Ovary (tissue), 9 donors: ENCODE results near the gene MAGEB17. TPM values are rescaled to one million over a fixed set of nuclear protein-coding genes. Genes with fewer than 3 reads are reported as not detected.

Source experiments
- DNase-seq, 5 donors: peaks; one replicate each; pipeline ENCODE4 v3.0.0-alpha.2; 2019 to 2020
- H3K27ac ChIP-seq, 2 donors: fragments of 200-600 bp; one replicate each; pipeline versions ENCODE4 v1.5.1 to v1.8.0; 2019 to 2022
- H3K27me3 ChIP-seq: fragments of 200-600 bp; one replicate; pipeline ENCODE4 v1.8.0; 2022
- H3K36me3 ChIP-seq: fragments of 200-600 bp; sonication (generic); one replicate; pipeline ENCODE4 v1.5.1; 2019
- H3K4me1 ChIP-seq: one replicate; pipeline ENCODE4 v1.8.1; 2013; ENCODE audit warnings: mild to moderate bottlenecking, moderate library complexity; ENCODE audit not compliant: insufficient read depth
- H3K4me3 ChIP-seq: fragments of 200-600 bp; sonication (generic); one replicate; pipeline ENCODE4 v1.5.1; 2017
- H3K9me3 ChIP-seq, 2 donors: fragments of 200-600 bp in 1 of 2; sonication (generic) in 1 of 2; one replicate each; pipeline versions ENCODE4 v1.5.1 to v1.8.1; 2013 to 2019; ENCODE audit warnings: mild to moderate bottlenecking in 1 of 2, moderate library complexity in 1 of 2
- EP300 ChIP-seq: sonication (generic); formaldehyde crosslinking; IDR thresholded peaks from one replicate; pipeline ENCODE4 v1.6.1; 2017; ENCODE audit warnings: antibody characterized with exemption
- POLR2A ChIP-seq: fragments of 450-650 bp; IDR thresholded peaks from one replicate; pipeline ENCODE4 v1.6.1; 2017; ENCODE audit warnings: antibody characterized with exemption, mild to moderate bottlenecking, moderate library complexity
- WGBS, 3 donors: extraction: QIAGEN DNeasy Blood & Tissue Kit in 1 of 3; methylation state at CpG; one replicate each; pipeline versions ENCODE4 v1.1.5 to v1.1.7; 2013 to 2017; 5-methylcytosine and 5-hydroxymethylcytosine counted together
- intact Hi-C, 4 donors: fragments of 100-400 bp; cut with DNase I; formaldehyde crosslinking; loops; one replicate each; pipeline versions ENCODE4 v1.11.0 to v1.15.1; 2022 to 2023
- polyA plus RNA-seq, 2 donors: library from polyadenylated mRNA; stranded (reverse); fragments of 200-250 nt in 1 of 2; fragments of 350-450 nt in 1 of 2; fragmentation: Illumina TruSeq in 1 of 2; extraction: RNeasy Lipid Tissue Mini Kit (QIAGEN cat#74804) in 1 of 2; gene quantifications; one replicate each; pipeline ENCODE4 v1.2.3, GENCODE V29; 2013 to 2014
- total RNA-seq, 7 donors: library from RNA; depleted of rRNA in 2 of 7; stranded (reverse); fragments of >200 nt in 2 of 7; fragmentation: NEBNext Ultra II Directional in 3 of 7; extraction: Animal tissue kit (Norgen Biotek cat#: 25700) in 3 of 7; gene quantifications; one replicate each; pipeline versions ENCODE4 v1.1.0 to v1.2.4, GENCODE V29; 2016 to 2023
- TF ChIP-seq, protein P1 (sequence below), 3 donors: fragments of 450-650 bp in 2 of 3; fragments of 200-600 bp in 1 of 3; IDR thresholded peaks; one replicate each; pipeline versions ENCODE4 v1.5.1 to v1.8.0; 2016 to 2022; ENCODE audit warnings: antibody characterized with exemption in 3 of 3, mild to moderate bottlenecking in 1 of 3
- donor health status: DM: no; HTN: no; CAD: no; lungs with moderate emphysema.
- donor health status: DM: no; HTN: no; CAD: no.
- donor health status: Bipolar disorder and iron deficiency.
- donor health status: DM: yes; HTN: yes; CAD: no.
- donor health status: DM: no; HTN: no; CAD: no.
- donor health status: DM: yes; HTN: yes; CAD: no.

MAGEB17 gene
- total and polyA plus RNA-seq, 9 donors: 0.05 to 0.17 TPM; not detected in 7

DNA sequence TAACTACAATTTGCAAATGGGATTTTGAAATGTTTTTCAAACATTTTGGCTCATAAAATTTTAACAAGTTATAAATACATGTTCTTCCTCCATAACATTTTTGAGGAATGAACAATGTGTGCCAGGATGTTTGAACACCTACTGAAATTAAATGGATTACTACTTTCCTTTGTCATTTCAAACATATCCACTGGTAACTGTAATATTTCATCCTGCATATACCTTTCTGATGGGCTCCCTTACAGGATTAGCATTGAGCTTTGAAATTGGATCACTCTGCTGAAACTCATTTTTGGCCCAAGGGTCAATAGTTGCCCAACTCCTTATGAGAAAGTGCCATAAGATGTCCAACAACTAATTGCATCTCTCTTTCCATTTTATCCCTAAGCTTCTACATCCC, 26.3 kb upstream of the MAGEB17 start:
- H3K4me3 ChIP-seq: no peak overlapping the region
- H3K27me3 ChIP-seq: no peaks in the 10 kb centered on the region
- no peaks in the 10 kb centered on the region for H3K9me3 ChIP-seq
- TF ChIP-seq, protein P1, sequence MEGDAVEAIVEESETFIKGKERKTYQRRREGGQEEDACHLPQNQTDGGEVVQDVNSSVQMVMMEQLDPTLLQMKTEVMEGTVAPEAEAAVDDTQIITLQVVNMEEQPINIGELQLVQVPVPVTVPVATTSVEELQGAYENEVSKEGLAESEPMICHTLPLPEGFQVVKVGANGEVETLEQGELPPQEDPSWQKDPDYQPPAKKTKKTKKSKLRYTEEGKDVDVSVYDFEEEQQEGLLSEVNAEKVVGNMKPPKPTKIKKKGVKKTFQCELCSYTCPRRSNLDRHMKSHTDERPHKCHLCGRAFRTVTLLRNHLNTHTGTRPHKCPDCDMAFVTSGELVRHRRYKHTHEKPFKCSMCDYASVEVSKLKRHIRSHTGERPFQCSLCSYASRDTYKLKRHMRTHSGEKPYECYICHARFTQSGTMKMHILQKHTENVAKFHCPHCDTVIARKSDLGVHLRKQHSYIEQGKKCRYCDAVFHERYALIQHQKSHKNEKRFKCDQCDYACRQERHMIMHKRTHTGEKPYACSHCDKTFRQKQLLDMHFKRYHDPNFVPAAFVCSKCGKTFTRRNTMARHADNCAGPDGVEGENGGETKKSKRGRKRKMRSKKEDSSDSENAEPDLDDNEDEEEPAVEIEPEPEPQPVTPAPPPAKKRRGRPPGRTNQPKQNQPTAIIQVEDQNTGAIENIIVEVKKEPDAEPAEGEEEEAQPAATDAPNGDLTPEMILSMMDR (IDR thresholded peaks at IDR 0.05): no peak
- TF ChIP-seq POLR2A (no peak), EP300 (no peak)
- intact Hi-C loops: no loop called here
- DNase-seq: no peak
- H3K27ac ChIP-seq: no peak overlapping the region
- no peaks in the 10 kb centered on the region for H3K36me3 ChIP-seq
- H3K4me1 ChIP-seq: no peaks in the 10 kb centered on the region

DNA sequence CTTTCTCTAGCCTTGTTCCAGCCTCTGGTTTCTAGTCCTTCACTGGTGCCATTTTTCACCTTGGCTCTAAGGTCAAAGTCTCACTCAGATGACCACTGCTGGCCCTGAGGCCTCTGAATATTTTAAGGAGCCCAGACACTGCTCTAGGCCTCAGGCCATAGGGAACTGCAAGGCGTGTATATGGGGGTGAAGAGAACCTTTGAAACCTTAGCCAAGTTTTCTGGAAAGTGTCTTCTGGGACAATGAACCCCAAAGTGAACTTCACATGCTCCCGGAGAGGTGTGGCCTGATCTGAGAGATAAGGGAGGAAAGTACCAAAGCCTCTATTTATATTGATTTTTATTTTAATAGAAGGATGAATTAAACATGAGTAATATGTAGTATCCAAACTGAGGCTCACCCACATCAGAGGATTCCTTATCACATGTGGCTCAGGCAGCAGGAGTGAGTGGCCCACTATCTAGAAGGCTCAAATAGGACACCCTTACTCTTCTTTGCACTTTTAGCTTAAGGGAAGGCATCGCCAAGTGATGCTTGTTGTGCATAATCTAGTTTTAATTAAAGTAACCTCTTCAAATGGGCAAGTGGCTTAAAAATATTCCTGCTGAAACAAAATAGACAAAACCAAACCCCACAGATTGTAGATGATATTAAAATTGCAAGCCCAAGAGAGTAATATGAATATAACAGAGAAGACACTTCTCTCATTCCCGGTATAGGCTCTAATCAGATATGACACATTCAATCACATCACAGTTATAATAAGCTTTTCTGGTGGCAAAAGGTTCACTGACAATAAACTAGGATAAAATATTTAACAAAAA, 25.6 kb upstream of the MAGEB17 start:
- TF ChIP-seq, protein P1 (IDR thresholded peaks at IDR 0.05): no peak
- TF ChIP-seq POLR2A (no peak), EP300 (no peak)
- WGBS, 3 donors: 83 to 86% (median 84%) methylated on average over 4 of the region's 4 CpGs
- Histone ChIP-seq H3K36me3 (no peaks in the 10 kb centered on the region), H3K27ac (no peak overlapping the region), H3K4me1 (no peaks in the 10 kb centered on the region), H3K4me3 (no peak overlapping the region), H3K9me3 (no peaks in the 10 kb centered on the region), H3K27me3 (no peaks in the 10 kb centered on the region)
- DNase-seq: no peak
- intact Hi-C loops: no loop called here

DNA sequence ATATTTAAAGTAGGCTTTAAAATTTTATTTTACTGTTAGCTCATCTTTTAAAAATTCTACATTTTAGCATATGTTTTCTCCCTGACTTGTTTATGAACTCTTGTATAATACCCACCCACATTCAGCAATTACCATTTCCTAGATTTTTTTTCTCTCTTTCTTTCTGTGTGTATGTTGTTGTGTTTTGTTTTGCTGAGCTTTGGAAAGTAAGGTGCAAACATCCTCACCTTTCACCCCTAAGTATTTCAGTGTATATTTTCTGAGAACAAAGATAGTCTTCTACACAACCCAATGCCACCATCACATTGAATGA, 25.1 kb upstream of the MAGEB17 start:
- Histone ChIP-seq H3K4me3 (no peak overlapping the region), H3K27ac (no peak overlapping the region), H3K27me3 (no peaks in the 10 kb centered on the region), H3K36me3 (no peaks in the 10 kb centered on the region), H3K4me1 (no peaks in the 10 kb centered on the region), H3K9me3 (no peaks in the 10 kb centered on the region)
- intact Hi-C loops: no loop called here
- TF ChIP-seq EP300 (no peak), POLR2A (no peak)
- TF ChIP-seq, protein P1 (IDR thresholded peaks at IDR 0.05): no peak
- no peak for DNase-seq

DNA sequence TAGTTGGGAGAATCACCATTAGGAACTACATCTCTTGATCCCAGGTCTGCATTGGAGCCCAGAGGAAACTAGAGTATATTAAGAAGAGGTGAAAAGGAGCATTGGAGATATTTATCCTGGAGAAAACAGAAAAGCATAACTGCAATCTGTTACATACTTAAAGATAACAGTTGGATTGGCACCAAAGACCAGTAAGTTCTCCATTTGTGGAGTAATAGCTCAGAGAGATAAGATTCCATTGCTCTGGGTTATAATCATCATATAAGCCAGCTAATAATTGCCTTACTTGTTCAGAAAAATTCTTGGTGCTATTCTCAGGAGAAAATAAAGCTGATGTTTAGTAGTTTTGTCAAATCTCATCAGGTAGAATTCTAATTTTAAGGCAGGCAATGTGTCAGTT, 23.3 kb upstream of the MAGEB17 start:
- no peaks in the 10 kb centered on the region for H3K4me1 ChIP-seq
- H3K27me3 ChIP-seq: no peaks in the 10 kb centered on the region
- no peaks in the 10 kb centered on the region for H3K9me3 ChIP-seq
- intact Hi-C loops: no loop called here
- H3K36me3 ChIP-seq: no peaks in the 10 kb centered on the region
- no peak for DNase-seq
- TF ChIP-seq POLR2A: no peak
- TF ChIP-seq EP300: no peak
- TF ChIP-seq, protein P1 (IDR thresholded peaks at IDR 0.05): no peak
- H3K27ac ChIP-seq: no peak overlapping the region
- H3K4me3 ChIP-seq: no peak overlapping the region
